Measurements from ENCODE around the gene GAS1. TPM values are rescaled to one million over a fixed set of nuclear protein-coding genes. Genes with fewer than 3 reads are reported as not detected.
A peak's percentile ranks its signal among the peaks of the same experiment; 100 is the strongest.

Gene GAS1
- polyA plus RNA-seq, 1 donor (not counting 4 experiments of a cell fraction or from before 2014, with no cell fraction given): 0.75 TPM

DNA sequence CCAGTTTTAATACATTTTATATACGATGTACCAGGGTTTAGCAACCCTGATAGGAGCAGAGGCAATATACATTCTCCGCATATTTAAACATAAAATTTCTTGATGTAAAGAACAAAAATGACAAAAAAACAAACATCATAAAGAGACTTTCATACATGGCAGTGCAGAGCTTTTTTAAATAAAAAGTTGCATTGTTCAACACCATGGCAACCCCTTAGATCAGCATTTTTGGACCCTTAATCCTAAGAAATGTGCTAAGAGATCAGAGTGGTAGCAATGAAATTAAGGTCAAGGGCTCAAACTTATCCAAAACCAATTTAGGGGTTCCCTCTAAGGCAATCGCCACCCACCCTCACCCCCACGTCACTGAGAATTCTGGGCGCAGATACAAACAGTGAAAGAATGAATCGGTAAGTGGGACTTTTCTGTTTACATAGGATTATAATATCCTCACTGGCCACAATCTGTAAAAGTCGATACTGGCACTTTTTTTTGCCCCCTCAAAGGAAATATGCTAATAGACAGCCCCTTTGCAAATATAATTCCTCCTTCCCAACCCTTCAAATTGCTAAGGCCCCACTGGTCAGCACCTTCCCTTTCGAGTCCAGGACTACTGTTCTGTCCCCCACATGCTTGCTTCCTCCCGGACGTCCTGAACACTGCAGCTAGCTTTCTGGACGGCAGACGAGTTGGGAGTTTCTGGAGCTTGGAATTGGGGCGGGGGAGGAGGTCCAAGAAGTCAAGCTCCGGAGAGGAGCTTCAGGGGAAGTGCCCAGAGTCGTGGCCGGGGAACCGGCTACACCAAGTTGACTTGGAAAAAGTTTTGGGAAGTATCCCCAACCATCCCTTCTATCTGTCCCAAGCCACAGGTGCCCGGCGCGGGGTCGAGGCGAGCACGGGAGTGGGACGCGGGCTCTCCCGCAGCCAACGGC is 2.2 kb downstream of the GAS1 start:
- peak overlapping the region; percentile 4 for H3K9ac ChIP-seq (ENCODE audit: control insufficient read depth, extremely low read depth, insufficient read depth, low read length)
- peak; percentile 52 for TF ChIP-seq EZH2 (IDR thresholded peaks at IDR 0.05; ENCODE audit: low read length)
- TF ChIP-seq, protein P1, sequence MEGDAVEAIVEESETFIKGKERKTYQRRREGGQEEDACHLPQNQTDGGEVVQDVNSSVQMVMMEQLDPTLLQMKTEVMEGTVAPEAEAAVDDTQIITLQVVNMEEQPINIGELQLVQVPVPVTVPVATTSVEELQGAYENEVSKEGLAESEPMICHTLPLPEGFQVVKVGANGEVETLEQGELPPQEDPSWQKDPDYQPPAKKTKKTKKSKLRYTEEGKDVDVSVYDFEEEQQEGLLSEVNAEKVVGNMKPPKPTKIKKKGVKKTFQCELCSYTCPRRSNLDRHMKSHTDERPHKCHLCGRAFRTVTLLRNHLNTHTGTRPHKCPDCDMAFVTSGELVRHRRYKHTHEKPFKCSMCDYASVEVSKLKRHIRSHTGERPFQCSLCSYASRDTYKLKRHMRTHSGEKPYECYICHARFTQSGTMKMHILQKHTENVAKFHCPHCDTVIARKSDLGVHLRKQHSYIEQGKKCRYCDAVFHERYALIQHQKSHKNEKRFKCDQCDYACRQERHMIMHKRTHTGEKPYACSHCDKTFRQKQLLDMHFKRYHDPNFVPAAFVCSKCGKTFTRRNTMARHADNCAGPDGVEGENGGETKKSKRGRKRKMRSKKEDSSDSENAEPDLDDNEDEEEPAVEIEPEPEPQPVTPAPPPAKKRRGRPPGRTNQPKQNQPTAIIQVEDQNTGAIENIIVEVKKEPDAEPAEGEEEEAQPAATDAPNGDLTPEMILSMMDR (optimal IDR thresholded peaks at IDR 0.05 in 1 of 3, IDR thresholded peaks at IDR 0.05 in 1 of 3, conservative IDR thresholded peaks at IDR 0.05 in 1 of 3; ENCODE audit: extremely low read depth in 1 of 3, insufficient read depth in 2 of 3, low read length in 3 of 3): no peak
- H3K4me2 ChIP-seq (ENCODE audit: control insufficient read depth, extremely low read depth, insufficient read depth, low read depth, low read length): peak overlapping the region; percentile 85
- H3K4me3 ChIP-seq (ENCODE audit: control insufficient read depth in 2 of 3, extremely low read depth in 1 of 3, insufficient read depth in 2 of 3, low read depth in 1 of 3, low read length in 3 of 3): peak overlapping the region; percentile 55 to 80 (median 73)
- H2AFZ ChIP-seq (ENCODE audit: control insufficient read depth, low read length): peak overlapping the region; percentile 8
- dilution Hi-C loops (cut with MboI; ENCODE audit: extremely low pct_ligation_motif_present, low sequenced_read_pairs): no loop called here
- FAIRE-seq (no peak), DNase-seq (ENCODE audit: low read depth, low spot score) (no peak)
- H3K27ac ChIP-seq (ENCODE audit: control insufficient read depth, insufficient read depth, low read length): no peak overlapping the region
- peaks cover 3% of the 10 kb centered on the region for H3K4me1 ChIP-seq (ENCODE audit: control insufficient read depth, extremely low read depth, insufficient read depth, low read length)
- H3K79me2 ChIP-seq (ENCODE audit: control insufficient read depth, insufficient read depth, low read length): no peaks in the 10 kb centered on the region
- H3K36me3 ChIP-seq (ENCODE audit: control insufficient read depth in 2 of 2, extremely low read depth in 1 of 2, insufficient read depth in 2 of 2, low read length in 2 of 2): no peaks in the 10 kb centered on the region
- peaks cover 35% of the 10 kb centered on the region for H3K27me3 ChIP-seq (ENCODE audit: control insufficient read depth, extremely low read depth, insufficient read depth, low read length)
- H3K9me3 ChIP-seq (ENCODE audit: control insufficient read depth, low read depth, low read length): no peaks in the 10 kb centered on the region
- no peaks in the 10 kb centered on the region for H3K9me1 ChIP-seq (ENCODE audit: control insufficient read depth, extremely low read depth, insufficient read depth, low read length)
- no peaks in the 10 kb centered on the region for H4K20me1 ChIP-seq (ENCODE audit: control insufficient read depth, extremely low read depth, insufficient read depth, low read length)

DNA sequence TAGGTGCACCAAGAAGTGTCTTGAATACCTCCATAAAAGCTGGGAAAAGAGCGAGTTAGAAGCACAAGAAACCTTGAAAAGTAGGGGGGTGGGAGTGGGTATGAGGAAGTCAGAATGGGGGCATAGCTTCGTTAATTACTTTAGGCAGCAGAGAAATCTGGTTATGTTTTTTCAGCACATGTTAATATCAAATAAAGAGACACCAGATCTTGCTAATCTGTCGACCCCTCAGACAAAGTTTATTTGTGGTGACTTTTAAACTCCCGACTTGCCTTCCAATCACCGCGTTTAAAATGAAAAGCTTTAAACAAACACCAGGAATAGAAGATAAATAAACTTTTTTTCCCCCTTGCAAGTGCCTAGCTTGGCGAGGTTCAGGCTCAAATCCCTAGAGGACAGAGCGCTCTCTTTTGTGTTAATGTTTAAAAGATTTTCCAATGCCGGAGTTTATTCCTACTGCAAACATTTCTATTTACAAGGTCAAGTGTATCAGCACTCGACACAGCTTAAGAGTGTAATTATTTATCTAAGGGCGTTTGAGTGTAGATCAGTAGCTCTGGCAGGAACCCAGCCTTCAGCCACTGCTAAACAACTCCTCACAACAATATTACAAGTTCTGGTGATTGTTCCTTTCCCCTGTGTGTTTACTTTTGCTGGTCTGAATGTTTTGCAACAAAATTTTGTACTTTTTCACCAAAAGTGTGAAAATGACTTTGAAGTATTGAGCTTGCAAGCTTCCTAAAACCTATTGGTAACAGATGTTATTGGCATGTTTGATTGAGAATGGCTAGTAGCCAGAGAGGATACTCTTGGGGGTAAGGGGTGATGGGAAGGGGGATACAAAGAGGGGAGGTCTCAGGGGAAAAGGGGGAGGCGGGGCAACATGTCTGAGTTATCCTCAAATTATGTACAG is 3.8 kb downstream of the GAS1 start:
- H2AFZ ChIP-seq (ENCODE audit: control insufficient read depth, low read length): no peak overlapping the region
- TF ChIP-seq, protein P1 (optimal IDR thresholded peaks at IDR 0.05 in 1 of 3, IDR thresholded peaks at IDR 0.05 in 1 of 3, conservative IDR thresholded peaks at IDR 0.05 in 1 of 3; ENCODE audit: extremely low read depth in 1 of 3, insufficient read depth in 2 of 3, low read length in 3 of 3): no peak
- peak; percentile 39 for TF ChIP-seq EZH2 (IDR thresholded peaks at IDR 0.05; ENCODE audit: low read length)
- dilution Hi-C loops (cut with MboI; ENCODE audit: extremely low pct_ligation_motif_present, low sequenced_read_pairs): no loop called here
- no peaks in the 10 kb centered on the region for H3K4me1 ChIP-seq (ENCODE audit: control insufficient read depth, extremely low read depth, insufficient read depth, low read length)
- peaks cover 35% of the 10 kb centered on the region for H3K27me3 ChIP-seq (ENCODE audit: control insufficient read depth, extremely low read depth, insufficient read depth, low read length)
- no peak for FAIRE-seq
- H3K79me2 ChIP-seq (ENCODE audit: control insufficient read depth, insufficient read depth, low read length): no peaks in the 10 kb centered on the region
- H4K20me1 ChIP-seq (ENCODE audit: control insufficient read depth, extremely low read depth, insufficient read depth, low read length): no peaks in the 10 kb centered on the region
- H3K4me2 ChIP-seq (ENCODE audit: control insufficient read depth, extremely low read depth, insufficient read depth, low read depth, low read length): no peak overlapping the region
- H3K4me3 ChIP-seq (ENCODE audit: control insufficient read depth in 2 of 3, extremely low read depth in 1 of 3, insufficient read depth in 2 of 3, low read depth in 1 of 3, low read length in 3 of 3): no peak overlapping the region
- no peaks in the 10 kb centered on the region for H3K36me3 ChIP-seq (ENCODE audit: control insufficient read depth in 2 of 2, extremely low read depth in 1 of 2, insufficient read depth in 2 of 2, low read length in 2 of 2)
- H3K9me3 ChIP-seq (ENCODE audit: control insufficient read depth, low read depth, low read length): no peaks in the 10 kb centered on the region
- H3K27ac ChIP-seq (ENCODE audit: control insufficient read depth, insufficient read depth, low read length): no peak overlapping the region
- no peaks in the 10 kb centered on the region for H3K9me1 ChIP-seq (ENCODE audit: control insufficient read depth, extremely low read depth, insufficient read depth, low read length)
- no peak for DNase-seq (ENCODE audit: low read depth, low spot score)
- H3K9ac ChIP-seq (ENCODE audit: control insufficient read depth, extremely low read depth, insufficient read depth, low read length): no peak overlapping the region
